Measurements from ENCODE around the gene BANP. TPM values are rescaled to one million over a fixed set of nuclear protein-coding genes. Genes with fewer than 3 reads are reported as not detected.

BANP gene
- total and polyA plus RNA-seq, 2 of the 8 experiments (the other 6 are each of a cell fraction or from before 2014, with no cell fraction given): 25.8 to 39.8 TPM

GRCh38 chr16:87931504-87931903 lies 19.7 kb upstream of the BANP start:
- Histone ChIP-seq H3K14ac (ENCODE audit: insufficient read length) (no peak overlapping the region), H3K79me1 (ENCODE audit: low read depth, low read length) (no peaks in the 10 kb centered on the region), H3K4me1 (replicated peaks in 1 of 4; ENCODE audit: control insufficient read depth in 3 of 4, insufficient read depth in 4 of 4, low read length in 3 of 4) (peaks cover 0 to 6% (median under 1%) of the 10 kb centered on the region in 4 experiments; a peak in 3 of 7 replicates), H3K27me3 (replicated peaks in 1 of 4; ENCODE audit: control insufficient read depth in 3 of 4, extremely low read depth in 1 of 4, insufficient read depth in 3 of 4, low read length in 3 of 4) (no peaks in the 10 kb centered on the region), H3K56ac (replicated peaks; ENCODE audit: insufficient read length, low read depth, low read length) (peak overlapping the region; percentile 30), H4K20me1 (replicated peaks in 1 of 2; ENCODE audit: control insufficient read depth in 1 of 2, insufficient read depth in 2 of 2, low read length in 2 of 2) (no peaks in the 10 kb centered on the region), H3K36me3 (ENCODE audit: control insufficient read depth in 2 of 4, insufficient read depth in 4 of 4, low read length in 3 of 4) (no peaks in the 10 kb centered on the region), H3K27ac (ENCODE audit: low read depth, low read length) (no peak overlapping the region), H2BK12ac (ENCODE audit: low read depth, low read length) (no peak overlapping the region), H2BK15ac (ENCODE audit: low read length) (no peak overlapping the region), H3K4me3 (ENCODE audit: extremely low read depth in 1 of 4, insufficient read depth in 2 of 4, low read depth in 3 of 4, low read length in 4 of 4) (no peak overlapping the region), H3K4ac (replicated peaks; ENCODE audit: insufficient read length, low read depth, low read length) (no peak overlapping the region), H4K8ac (ENCODE audit: extremely low read depth, insufficient read depth, low read length) (no peak overlapping the region), H2BK120ac (replicated peaks; ENCODE audit: low read depth, low read length) (no peak overlapping the region), H2BK5ac (ENCODE audit: low read depth, low read length) (no peak overlapping the region), H2AK5ac (ENCODE audit: low read depth, low read length) (no peak overlapping the region), H3K79me2 (ENCODE audit: control insufficient read depth in 1 of 2, insufficient read depth in 2 of 2, low read length in 2 of 2) (no peaks in the 10 kb centered on the region), H3K23ac (ENCODE audit: insufficient read length) (no peak overlapping the region), H2BK20ac (ENCODE audit: low read length) (no peak overlapping the region), H3K18ac (ENCODE audit: extremely low read depth, low read length) (no peak overlapping the region), H3K9me3 (ENCODE audit: insufficient read depth in 2 of 2, low read depth in 1 of 2, low read length in 1 of 2) (no peaks in the 10 kb centered on the region), H3K4me2 (ENCODE audit: insufficient read depth in 1 of 2, low read depth in 2 of 2, low read length in 2 of 2) (no peak overlapping the region), H4K5ac (ENCODE audit: insufficient read length, low read depth, low read length) (no peak overlapping the region), H2AFZ (ENCODE audit: low read length) (no peak overlapping the region), H3K9ac (replicated peaks in 1 of 4; ENCODE audit: extremely low read depth in 1 of 4, low read depth in 3 of 4, low read length in 3 of 4) (no peak overlapping the region), H3K23me2 (ENCODE audit: low read depth, low read length) (no peaks in the 10 kb centered on the region), H4K91ac (replicated peaks; ENCODE audit: insufficient read length, low read length) (no peak overlapping the region)
- DNase-seq (ENCODE audit: low read depth in 1 of 2, low spot score in 2 of 2): no peak
- CTCF ChIA-PET (ENCODE audit: partially characterized antibody): interaction anchor here (0.9 to 1.6 kb wide), 2 partner anchors 11 to 267 kb away, joined by 4 to 6 read pairs; no protein-coding TSS in a partner anchor
- POLR2A ChIA-PET (ENCODE audit: partially characterized antibody): interaction anchor here (1.1 kb wide), 1 partner anchor 25 kb away, joined by 3 read pairs; no protein-coding TSS in a partner anchor
- FAIRE-seq: no peak
- 93% methylated on average over 17 of the region's 17 CpGs; no CpG with 5 or more reads in 1 of the 2 experiments for WGBS, 2 experiments (ENCODE audit: extremely low coverage in 1 of 2, insufficient coverage in 1 of 2, insufficient read length in 1 of 2, insufficient replicate concordance in 2 of 2, low coverage in 1 of 2, low lambda C conversion rate in 2 of 2, missing lambda C conversion rate in 1 of 2)
- TF ChIP-seq BCL11A (IDR thresholded peaks at IDR 0.05; ENCODE audit: low read depth in 2 of 2, low read length in 2 of 2) (no peak), EGR1 (IDR thresholded peaks at IDR 0.05; ENCODE audit: borderline replicate concordance, low read depth, low read length) (no peak), TAF7 (optimal IDR thresholded peaks at IDR 0.05; ENCODE audit: borderline replicate concordance, low read depth, low read length) (no peak), JUND (IDR thresholded peaks at IDR 0.05; ENCODE audit: low read length) (no peak), SAP30 (IDR thresholded peaks at IDR 0.05; ENCODE audit: insufficient read depth, insufficient replicate concordance, low read length) (no peak), TBP (IDR thresholded peaks at IDR 0.05; ENCODE audit: low read depth, low read length) (no peak), RFX5 (IDR thresholded peaks at IDR 0.05; ENCODE audit: borderline replicate concordance, low read depth, low read length) (no peak), CHD1 (IDR thresholded peaks at IDR 0.05; ENCODE audit: low read depth, low read length) (no peak), RAD21 (IDR thresholded peaks at IDR 0.05 in 1 of 2, conservative IDR thresholded peaks at IDR 0.05 in 1 of 2; ENCODE audit: low read depth in 2 of 2, low read length in 2 of 2) (no peak), KDM5A (IDR thresholded peaks at IDR 0.05; ENCODE audit: low read length) (no peak), CEBPB (IDR thresholded peaks at IDR 0.05; ENCODE audit: low read depth, low read length) (no peak), MAX (IDR thresholded peaks at IDR 0.05) (no peak), JUN (IDR thresholded peaks at IDR 0.05; ENCODE audit: low read depth, low read length) (no peak), CHD2 (IDR thresholded peaks at IDR 0.05; ENCODE audit: low read length) (no peak), TEAD4 (IDR thresholded peaks at IDR 0.05; ENCODE audit: low read depth, low read length) (no peak)
